ENCODE results near the gene DAPK2.

DNA sequence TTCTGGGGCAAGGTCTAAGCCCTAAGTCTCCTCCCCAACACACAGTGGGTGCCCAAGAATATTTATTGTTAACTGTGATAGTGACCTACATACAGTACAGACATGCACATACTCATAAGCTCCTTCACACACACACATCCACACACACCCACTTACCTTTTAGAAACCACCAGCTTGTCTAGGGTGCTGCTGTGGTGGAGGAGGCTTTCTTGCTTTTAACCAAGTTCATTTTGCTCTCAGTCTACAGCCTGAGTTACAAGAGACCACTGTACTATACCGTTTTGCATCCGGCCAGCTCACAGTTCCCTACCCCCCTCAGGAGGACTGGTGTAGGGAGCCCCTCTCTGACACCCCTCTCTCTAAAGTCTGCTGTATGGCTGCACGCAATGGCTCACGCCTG is 16.7 kb downstream of the DAPK2 start:
- TF ChIP-seq, protein P1, sequence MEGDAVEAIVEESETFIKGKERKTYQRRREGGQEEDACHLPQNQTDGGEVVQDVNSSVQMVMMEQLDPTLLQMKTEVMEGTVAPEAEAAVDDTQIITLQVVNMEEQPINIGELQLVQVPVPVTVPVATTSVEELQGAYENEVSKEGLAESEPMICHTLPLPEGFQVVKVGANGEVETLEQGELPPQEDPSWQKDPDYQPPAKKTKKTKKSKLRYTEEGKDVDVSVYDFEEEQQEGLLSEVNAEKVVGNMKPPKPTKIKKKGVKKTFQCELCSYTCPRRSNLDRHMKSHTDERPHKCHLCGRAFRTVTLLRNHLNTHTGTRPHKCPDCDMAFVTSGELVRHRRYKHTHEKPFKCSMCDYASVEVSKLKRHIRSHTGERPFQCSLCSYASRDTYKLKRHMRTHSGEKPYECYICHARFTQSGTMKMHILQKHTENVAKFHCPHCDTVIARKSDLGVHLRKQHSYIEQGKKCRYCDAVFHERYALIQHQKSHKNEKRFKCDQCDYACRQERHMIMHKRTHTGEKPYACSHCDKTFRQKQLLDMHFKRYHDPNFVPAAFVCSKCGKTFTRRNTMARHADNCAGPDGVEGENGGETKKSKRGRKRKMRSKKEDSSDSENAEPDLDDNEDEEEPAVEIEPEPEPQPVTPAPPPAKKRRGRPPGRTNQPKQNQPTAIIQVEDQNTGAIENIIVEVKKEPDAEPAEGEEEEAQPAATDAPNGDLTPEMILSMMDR (IDR thresholded peaks at IDR 0.05; ENCODE audit: low read depth, low read length), result no peak
- no peak for TF ChIP-seq EZH2phosphoT487 (IDR thresholded peaks at IDR 0.05; ENCODE audit: low read depth)

All from OCI-LY3 (cell line).